GM19372 (cell line): ENCODE measurements around the gene CYB5A.

Experiments used
- ATAC-seq: cut with Tn5 transposase; IDR thresholded peaks from one replicate; pipeline ENCODE4 v1.9.1; 2021; ENCODE audit warnings: mild to moderate bottlenecking, low read depth, moderate library complexity; ENCODE audit not compliant: unreplicated experiment

CYB5A gene

DNA sequence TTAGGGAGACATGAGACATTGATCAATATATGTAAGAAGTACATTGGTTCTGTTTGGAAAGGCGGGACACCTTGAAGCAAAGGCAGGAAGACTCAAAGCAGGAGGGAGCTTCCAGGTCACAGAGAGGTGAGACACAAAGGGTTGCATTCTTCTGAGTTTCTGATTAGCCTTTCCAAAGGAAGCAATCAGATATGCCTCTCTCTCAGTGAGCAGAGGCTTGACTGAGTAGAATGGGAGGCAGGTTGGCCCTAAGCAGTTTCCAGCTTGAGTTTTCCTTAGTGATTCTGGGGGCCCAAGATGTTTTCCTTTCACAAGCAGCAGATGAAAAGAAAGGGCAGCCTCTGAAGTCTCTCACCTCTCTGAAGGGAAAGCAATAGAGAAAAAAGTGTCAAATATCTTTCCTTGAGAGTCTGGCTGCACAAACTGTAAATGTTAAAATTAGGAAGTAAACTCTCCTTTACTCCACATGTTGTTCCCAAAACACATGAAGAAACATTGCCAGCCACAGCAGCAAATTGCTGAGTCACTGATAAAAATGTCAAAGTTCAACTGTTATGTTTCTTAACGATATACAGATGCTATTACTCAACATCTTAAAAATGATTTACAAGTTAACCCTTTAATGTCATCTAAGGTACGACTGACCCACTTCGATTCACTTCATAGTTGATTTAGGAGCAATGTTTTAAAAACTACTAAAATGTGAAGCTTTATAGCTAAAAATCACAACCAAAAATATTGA lies 40.3 kb downstream of the CYB5A start:
- ATAC-seq, result no peak

DNA sequence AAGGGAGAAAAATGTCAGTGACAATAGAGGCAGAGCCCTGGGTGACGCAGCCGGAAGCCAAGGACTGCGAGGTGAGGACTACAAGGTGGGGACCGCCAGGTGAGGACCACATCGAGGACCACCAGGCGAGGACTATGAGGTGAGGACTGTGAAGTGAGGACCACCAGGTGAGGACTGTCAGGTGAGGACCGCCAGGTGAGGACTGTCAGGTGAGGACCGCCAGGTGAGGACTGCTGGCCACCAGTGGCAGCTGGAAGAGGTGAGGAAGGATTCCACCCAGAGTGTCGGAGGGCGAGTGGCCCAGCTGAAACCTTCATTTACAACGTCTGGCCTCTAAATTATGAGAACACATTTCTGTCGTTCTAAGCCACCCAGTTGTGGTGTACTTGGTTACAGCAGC lies 41.6 kb downstream of the CYB5A start:
- no peak for ATAC-seq

DNA sequence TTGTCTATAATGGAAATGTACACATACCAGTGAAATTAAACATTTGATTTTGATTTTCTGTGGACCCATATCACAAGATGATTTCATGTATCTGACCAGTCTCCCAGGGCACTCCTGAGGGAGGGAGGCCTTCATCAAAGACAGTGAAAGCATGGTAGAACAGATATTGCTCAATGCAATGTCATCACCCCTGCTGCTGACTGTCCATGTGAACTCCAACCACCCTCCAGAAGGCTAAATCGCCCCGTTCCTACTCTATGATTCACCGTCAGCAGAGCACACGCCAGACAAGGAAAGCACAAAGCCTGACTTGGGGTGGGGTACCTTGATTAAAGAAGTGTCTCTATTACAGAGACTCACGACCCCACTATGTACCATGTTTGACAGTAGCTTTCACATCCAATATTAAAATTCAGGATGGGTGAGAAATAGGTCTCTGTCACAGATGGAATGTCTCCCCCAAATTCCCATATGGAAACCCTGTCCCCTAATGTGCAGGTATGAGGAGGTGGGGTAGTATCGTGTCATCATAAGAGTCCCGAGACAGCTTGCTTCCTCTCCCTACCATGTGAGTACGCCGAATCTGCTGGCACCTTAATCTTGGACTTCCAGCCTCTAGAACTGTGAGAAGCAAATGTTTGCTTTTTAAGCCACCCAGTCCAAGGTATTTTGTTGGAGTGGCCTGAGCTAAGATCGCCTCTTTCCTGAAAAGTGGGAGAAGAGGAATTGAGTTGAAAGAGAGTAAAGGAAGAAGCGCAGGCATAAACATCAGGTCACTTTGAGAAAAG lies 42.4 kb downstream of the CYB5A start:
- no peak for ATAC-seq

DNA sequence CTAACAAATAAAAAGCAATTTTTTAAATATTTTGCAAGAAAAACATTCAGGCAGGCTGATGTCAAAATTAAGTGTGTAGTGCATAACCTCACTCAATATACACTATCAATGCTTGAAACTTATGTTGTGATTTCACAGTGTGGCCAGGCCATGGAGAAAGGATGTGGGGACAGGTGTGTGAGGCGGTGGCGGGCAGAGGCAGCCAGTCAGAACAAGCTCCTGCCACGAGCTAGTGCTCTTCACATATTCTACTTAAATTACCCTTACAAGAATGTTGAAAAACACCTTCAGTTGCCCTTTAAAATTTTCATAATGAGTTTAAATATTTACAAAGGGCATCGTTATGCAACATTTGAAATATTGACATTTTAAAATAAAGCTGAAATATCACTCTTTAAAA lies 43.2 kb downstream of the CYB5A start:
- ATAC-seq, result peak; percentile 58

DNA sequence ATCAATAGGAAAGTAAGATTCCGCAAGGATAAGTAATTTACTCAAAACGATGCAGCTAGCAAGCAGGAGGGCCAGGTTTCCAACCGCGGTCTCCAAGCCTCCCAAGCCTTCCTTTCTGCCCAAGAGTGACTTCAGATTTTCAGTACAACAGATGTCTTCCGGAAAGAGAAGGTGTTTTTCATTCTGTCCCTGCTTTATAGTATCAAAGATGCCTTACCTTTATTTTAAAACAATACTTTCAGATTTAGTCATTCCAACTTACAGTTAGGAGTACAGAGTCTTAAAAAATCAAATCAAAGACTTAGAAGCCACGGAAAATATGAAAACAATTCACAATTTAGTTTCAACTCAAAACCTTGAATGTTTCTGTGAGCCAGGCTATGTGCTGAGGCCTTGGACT lies 43.6 kb downstream of the CYB5A start:
- ATAC-seq, result peak; percentile 26

DNA sequence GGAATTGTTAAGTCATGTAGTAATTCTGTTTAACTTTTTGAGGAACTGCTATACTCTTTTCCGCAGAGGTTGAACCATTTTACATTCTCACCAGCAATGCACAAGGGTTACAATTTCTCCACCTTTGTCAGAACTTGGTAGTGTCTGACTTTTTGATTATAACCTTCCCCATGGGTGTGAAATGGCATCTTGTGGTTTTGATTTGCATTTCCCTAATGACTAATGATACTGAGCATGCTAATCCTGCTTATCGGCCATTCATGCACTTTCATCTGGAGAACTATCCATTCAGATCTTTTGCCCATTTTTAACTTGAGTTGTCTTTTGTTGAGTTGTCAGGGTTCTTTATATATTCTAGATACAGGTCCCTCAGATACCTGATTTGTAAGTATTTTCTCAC lies 47.2 kb downstream of the CYB5A start:
- no peak for ATAC-seq

DNA sequence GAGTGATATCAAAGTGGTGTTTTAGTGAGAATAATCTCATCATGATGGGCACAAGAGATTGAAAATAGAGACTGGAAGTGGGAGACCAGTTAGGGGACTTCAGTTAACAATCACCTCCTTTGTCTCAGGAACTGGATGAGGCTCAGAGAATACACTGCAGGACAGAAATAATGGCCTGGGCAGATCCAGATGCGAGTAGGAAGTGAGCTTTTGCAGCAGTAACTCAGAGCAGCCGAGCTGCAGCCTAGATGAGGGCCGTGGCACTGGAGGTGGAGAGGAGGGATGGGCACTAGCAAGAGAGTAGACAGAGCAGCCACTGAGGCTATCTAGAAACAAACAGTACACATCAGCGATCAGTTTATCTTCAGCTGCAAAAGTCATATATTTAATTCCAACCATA lies 48.6 kb downstream of the CYB5A start:
- no peak for ATAC-seq

DNA sequence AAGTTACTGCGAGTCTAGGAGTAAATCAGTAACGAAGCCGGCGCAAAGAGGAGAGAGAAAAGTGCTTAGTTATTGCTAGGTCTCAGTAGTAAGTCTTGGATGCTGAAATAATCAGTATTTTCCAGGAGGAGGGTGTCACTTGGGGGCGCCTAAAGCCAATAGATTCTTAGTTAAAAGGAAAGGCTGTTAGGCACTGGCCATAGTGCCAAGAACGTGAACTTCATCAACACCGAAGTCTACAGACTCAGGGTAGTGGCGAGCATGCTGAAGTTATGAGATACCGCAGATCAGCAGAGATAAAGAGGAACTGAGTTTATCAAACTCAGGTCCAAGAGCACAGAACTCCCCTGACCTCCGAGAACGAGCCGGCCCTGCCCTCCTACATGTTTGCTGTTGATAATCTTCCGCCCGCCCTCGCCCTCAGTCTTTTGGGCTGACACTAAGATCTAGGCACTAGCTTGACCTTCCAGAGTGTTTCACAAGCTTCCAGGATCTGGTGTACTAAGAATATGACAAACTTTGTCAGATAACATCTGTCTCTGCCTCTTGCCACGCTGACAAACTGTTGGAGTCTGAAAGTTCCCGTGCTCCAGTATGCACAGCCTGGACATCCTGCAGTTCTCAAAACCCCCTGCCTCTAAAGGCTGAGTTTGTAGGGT lies 49.2 kb downstream of the CYB5A start:
- ATAC-seq, result no peak

DNA sequence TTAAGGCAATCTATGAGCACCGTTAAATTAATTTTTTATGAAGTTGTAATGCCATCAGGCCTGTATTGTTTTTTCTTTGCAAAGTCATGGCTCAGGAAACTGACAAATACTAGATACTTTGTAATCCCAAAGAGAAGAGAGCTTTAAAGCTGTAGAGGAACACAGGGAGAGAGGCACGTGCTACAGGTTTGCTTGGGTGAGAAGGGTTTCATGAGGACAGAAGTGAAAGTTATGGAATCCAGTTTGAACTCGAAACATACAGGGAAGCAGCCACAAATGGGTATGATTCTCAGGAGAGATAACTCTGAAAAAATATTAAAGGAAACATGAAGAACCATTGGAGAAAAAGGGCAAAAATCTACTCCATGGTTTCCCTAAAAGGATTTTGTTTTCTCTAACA lies 49.8 kb downstream of the CYB5A start:
- no peak for ATAC-seq

DNA sequence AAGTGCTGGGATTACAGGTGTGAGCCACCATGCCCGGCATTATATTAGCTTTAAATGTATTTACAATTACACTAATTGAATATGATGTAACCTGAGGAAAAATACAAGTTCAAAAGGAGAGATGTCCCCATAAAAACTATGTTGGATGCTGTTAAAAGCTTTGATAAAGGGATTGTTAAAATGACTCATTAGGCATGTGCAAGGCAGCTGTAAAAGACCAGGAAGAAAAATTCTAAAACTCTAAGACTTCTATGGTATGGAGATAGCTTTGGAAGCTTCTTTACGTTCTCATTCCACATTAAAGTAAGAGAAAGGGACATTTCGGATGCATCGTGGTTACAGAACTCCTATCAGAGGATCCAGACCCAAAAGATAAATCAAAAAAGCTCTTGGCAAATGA lies 50.3 kb downstream of the CYB5A start:
- no peak for ATAC-seq

DNA sequence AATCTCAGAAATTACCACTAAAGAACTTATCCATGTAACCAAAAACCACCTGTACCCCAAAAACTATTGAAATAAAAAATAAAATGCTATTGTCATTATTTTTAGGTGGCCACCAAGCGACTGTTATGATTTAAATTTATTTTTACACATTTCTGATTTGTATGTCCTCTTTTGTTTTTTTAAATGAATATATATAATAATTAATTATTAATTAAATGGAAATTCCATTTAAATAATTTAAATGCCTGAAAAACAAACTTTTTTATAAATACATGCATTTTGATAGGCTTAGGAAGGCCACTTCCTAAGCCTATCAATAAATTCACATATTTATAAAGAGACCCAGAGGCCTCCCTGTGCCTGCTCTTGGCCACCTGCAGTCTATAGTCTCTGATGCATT lies 52.2 kb downstream of the CYB5A start:
- no peak for ATAC-seq

DNA sequence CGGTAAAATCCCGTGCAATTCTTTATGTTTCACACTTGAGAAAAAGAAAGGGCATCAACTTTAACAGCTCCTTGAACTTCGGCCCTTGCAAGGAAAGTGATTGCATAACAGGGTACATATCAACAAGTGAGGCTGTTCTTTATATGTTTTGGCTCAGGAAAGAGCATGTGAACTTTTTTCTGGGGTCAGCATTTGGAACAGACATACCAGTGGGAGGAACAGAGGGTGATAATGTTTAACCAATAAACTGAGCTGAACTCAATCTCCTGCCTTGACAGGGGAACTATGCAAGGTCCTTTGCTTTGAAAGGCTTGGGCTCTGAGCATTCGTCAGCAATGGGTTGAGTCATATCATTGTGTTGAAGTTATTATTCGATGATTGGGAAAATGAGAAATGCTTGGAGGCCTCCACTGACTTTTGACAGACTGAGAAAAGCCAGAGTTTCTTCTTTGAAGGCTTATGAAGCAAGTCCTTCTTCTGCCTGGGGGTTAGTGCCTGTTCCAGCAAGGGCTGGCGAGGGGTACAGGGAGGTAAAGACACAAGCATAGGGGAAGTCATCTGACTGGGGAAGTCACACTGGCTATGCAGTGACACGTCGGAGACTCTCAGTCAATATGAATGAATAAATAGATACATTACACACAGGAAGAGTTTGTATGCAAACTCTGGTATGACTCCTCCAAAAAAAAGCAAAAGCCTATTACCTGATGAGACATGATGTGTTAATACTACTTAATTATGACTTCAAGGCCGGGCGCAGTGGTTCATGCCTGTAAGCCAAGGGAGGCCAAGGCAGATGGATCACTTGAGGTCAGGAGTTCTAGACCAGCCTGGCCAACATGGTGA lies 57.2 kb downstream of the CYB5A start:
- ATAC-seq, result no peak

DNA sequence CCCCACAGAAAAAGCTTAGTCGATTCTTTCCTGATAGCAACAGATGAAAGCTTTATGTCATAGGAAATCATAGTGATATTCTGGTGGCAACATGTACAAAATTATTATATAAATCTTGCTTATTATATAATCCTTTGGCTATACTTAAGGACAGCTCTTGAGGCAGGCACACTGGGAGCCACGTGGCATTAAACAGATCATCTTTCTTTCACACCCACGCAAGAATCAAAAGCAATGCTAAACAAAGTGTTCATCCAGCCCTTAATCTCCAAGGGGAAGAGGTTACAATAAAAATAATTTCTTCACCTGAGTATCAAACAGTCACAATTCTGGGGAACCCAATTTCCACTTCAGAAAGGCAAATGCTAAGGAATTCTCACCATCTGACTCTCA lies 57.8 kb downstream of the CYB5A start:
- no peak for ATAC-seq

DNA sequence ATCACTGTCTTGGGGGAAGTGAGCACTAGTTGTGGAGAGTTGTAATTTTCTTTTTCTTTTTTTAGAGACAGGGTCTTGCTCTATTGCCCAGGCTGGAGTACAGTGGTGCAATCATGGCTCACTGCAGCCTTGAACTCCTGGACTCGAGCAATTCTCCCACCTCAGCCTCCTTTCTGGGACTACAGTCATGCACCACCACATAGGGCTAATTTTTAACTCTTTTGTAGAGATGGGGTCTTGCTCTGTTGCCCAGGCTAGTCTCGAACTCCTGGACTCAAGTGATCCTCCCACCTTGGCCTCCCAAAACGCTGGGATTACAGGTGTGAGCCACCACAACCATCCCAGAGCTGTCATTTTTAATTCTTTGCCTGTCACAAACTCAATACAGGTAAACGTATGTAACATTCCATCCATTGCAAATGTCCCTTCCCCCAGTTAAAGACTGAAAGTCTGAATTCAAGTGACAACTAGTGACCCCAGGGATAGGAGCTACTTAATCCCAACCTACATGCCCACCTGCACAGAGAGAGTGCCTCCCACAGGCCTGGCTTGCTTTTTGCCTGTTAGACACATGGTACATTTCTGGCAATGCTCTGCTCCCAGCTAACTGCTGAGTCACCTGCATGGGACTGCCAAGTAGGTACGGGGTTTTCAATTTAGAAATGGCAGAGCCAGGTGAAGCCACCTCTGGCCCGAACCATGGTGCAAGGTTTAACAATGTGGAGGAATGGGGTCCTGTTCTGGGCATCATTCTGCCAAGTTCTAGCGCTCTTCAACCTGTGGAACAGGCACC lies 60.6 kb downstream of the CYB5A start:
- no peak for ATAC-seq

DNA sequence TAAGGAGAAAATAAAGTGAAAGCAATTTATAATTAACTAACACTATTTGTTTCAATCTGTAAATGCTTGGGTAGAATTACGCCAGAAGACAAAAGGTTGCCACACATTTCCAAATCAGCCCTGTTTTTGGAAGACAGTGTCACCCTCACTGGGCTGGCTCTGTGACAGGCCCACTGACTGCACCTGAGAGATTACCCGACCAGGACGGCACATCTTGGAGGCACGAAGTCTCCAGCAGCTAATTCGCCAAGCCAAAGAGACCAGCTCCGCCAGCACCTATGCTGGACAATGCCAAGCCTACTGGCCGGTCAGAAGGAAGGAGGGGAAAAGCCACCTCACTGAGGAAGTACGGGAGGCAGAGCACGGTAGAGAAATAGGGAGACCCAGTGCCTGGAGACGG lies 61.9 kb downstream of the CYB5A start:
- ATAC-seq, result no peak

DNA sequence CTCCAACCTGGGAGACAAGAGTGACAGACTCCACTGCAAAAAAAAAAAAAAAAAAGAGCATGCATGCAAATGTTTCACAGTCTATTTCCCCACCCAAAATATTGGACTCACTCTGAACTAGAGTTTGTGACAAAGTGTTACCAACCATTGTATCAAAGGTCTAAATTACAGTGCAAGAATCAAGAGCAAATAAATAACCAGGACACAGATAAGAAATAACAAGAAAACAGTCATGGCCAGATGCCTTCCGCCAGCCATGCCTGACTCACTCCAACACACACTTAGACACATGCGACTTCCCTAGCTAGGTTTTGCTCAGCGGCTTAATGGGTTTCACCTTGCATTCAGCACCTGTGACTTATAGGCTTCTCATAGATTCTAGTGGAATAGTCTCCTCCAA lies 62.8 kb downstream of the CYB5A start:
- no peak for ATAC-seq

DNA sequence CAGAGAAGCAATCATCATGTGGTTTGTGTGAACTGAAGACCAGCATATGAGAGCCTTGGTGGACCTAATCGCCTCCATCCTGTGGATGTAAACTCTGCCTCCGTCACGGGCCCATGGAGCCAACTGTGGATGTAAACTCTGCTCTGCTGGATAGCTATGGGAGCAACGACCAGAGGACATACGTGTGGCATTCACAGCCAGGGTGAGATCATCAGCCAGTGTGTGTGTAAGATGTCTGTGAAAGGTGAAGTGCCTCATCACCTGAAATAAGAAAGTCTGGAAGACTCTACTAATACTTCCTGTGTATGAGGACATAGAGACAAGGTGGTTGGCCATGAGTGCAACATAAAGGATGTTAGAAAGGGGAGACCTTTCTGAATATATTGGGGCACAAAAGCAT lies 63.5 kb downstream of the CYB5A start:
- no peak for ATAC-seq

DNA sequence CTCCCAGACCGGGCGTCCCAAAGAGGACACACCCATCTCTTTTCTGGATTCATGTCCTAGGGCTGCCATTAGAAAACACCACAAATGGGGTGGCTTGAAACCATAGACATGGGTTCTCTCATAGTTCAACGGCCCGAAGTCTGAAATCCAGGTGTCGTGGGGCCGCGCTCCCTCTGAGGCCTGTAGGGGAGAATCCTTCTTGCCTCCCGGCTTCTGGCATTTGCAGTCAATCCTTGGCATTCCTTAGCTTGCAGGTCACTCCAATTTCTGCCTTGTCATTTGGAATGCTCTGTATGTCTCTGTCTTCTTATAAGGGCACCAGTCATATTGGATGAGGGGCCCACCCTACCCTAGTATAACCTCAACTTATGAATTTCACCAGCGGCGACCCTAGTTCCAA lies 65.1 kb downstream of the CYB5A start:
- no peak for ATAC-seq

DNA sequence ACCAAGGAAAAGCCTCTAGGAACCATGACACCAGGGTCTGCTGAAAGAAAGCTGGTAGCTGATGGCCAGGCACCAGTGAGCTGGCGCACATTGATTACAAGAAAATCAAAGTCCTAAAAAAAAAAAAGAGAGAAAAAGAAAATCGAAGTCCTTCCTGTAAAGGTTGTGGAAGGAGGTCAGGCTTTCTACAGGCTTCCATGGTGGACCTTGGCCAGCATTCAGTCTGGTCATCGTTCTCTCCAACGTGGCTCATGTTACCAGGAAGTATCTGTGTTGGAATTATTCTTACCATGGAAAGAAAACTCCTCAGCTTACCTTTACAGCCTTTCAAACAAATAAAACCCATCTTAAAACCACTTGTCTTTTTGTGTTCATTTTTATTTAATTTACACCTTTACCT lies 65.6 kb downstream of the CYB5A start:
- ATAC-seq, result no peak
